OCI-LY7 (cell line): ENCODE measurements around the gene SRRM4.

Source experiments
- CTCF ChIP-seq: fragments of 200-600 bp; sonication (generic); conservative IDR thresholded peaks from 2 replicates; pipeline ENCODE4 v1.5.1; 2014; ENCODE audit warnings: mild to moderate bottlenecking, antibody characterized with exemption, low read length, moderate library complexity, mixed read lengths
- EZH2phosphoT487 ChIP-seq: fragments of 200-600 bp; sonication (generic); IDR thresholded peaks from 2 replicates; pipeline ENCODE4 v1.6.1; 2018; ENCODE audit warnings: low read depth, borderline replicate concordance, mild to moderate bottlenecking, mixed run types, antibody characterized with exemption, low read length, moderate library complexity, mixed read lengths

- TF ChIP-seq CTCF (no peak), EZH2phosphoT487 (no peak)
Measured at GRCh38 chr12:119006746-119007145, 25.4 kb downstream of the SRRM4 start.
